Right atrium auricular region (tissue), 2 donors: ENCODE measurements around the gene C2. TPM values are rescaled to one million over a fixed set of nuclear protein-coding genes. Genes with fewer than 3 reads are reported as not detected.

ENCODE experiments used
- DNase-seq: peaks from one replicate; pipeline ENCODE4 v3.0.0-alpha.2; 2019; ENCODE audit warnings: low spot score
- H3K27ac ChIP-seq, 2 donors: fragments of 200-600 bp; sonication (generic); 1 replicate in 1 of 2; 2 replicates in 1 of 2; pipeline ENCODE4 v1.5.1; 2016 to 2019
- H3K27me3 ChIP-seq, 2 donors: fragments of 200-600 bp; sonication (generic); one replicate each; pipeline versions ENCODE4 v1.5.1 to v1.6.0; 2017 to 2019
- H3K36me3 ChIP-seq: fragments of 200-600 bp; sonication (generic); one replicate; pipeline ENCODE4 v1.5.1; 2016
- H3K4me1 ChIP-seq, 2 donors: fragments of 200-600 bp; sonication (generic); one replicate each; pipeline versions ENCODE4 v1.5.1 to v1.6.0; 2017 to 2019
- H3K4me3 ChIP-seq, 2 donors: fragments of 200-600 bp; sonication (generic); 1 replicate in 1 of 2; 2 replicates in 1 of 2; pipeline ENCODE4 v1.5.1; 2017 to 2019; ENCODE audit warnings: mild to moderate bottlenecking in 1 of 2, moderate library complexity in 1 of 2
- H3K9me3 ChIP-seq, 2 donors: fragments of 200-600 bp; sonication (generic); one replicate each; pipeline ENCODE4 v1.5.1; 2019
- total RNA-seq, 2 donors: library from RNA; depleted of rRNA; stranded (reverse); fragments of >200 nt; gene quantifications; one replicate each; pipeline ENCODE4 v1.1.0, GENCODE V29; 2016
- TF ChIP-seq, protein P1 (sequence below), 2 donors: fragments of 200-600 bp; sonication (generic); IDR thresholded peaks; one replicate each; pipeline ENCODE4 v1.5.1; 2019; ENCODE audit warnings: antibody characterized with exemption in 2 of 2

The C2 gene
- total RNA-seq, 2 donors from 2014 or later, result 3.5 to 19.9 TPM

DNA sequence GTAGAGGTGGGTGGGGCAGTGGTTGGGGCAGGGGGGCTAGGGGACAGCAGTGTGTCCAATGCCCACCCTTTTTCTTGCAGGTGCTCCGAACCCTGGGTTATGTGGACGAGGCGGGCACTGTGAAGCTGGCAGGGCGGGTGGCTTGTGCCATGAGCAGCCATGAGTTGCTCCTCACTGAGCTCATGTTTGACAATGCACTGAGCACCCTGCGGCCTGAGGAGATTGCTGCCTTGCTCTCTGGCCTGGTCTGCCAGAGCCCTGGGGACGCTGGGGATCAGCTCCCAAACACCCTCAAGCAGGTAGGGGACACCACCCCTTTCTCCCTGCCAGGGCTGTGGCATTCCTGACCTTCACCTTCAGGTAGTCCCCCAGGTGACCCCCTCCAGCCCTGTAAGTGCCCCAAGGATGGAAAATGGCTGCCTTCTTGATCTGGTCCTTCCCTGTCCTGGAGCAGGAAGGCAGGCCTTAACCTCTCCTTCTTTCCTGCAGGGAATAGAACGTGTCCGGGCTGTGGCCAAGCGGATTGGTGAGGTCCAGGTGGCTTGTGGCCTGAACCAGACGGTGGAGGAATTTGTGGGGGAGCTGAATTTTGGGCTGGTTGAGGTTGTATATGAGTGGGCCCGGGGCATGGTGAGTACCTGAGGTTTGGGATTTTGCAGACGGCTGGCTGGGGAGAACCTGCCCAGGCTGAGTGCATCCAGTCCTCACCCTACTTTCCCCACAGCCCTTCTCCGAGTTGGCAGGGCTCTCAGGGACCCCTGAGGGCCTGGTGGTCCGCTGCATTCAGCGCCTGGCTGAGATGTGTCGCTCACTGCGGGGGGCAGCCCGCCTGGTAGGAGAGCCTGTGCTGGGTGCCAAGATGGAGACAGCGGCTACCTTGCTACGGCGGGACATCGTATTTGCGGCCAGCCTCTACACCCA lies 41.5 kb downstream of the C2 start:
- Histone ChIP-seq H3K27me3 (no peaks in the 10 kb centered on the region), H3K27ac (no peak overlapping the region), H3K4me1 (peaks cover 0 to 34% of the 10 kb centered on the region in 2 donors), H3K9me3 (no peaks in the 10 kb centered on the region), H3K36me3 (peaks cover 57% of the 10 kb centered on the region), H3K4me3 (no peak overlapping the region)
- TF ChIP-seq, protein P1, sequence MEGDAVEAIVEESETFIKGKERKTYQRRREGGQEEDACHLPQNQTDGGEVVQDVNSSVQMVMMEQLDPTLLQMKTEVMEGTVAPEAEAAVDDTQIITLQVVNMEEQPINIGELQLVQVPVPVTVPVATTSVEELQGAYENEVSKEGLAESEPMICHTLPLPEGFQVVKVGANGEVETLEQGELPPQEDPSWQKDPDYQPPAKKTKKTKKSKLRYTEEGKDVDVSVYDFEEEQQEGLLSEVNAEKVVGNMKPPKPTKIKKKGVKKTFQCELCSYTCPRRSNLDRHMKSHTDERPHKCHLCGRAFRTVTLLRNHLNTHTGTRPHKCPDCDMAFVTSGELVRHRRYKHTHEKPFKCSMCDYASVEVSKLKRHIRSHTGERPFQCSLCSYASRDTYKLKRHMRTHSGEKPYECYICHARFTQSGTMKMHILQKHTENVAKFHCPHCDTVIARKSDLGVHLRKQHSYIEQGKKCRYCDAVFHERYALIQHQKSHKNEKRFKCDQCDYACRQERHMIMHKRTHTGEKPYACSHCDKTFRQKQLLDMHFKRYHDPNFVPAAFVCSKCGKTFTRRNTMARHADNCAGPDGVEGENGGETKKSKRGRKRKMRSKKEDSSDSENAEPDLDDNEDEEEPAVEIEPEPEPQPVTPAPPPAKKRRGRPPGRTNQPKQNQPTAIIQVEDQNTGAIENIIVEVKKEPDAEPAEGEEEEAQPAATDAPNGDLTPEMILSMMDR (IDR thresholded peaks at IDR 0.05), result no peak
- DNase-seq, result no peak

DNA sequence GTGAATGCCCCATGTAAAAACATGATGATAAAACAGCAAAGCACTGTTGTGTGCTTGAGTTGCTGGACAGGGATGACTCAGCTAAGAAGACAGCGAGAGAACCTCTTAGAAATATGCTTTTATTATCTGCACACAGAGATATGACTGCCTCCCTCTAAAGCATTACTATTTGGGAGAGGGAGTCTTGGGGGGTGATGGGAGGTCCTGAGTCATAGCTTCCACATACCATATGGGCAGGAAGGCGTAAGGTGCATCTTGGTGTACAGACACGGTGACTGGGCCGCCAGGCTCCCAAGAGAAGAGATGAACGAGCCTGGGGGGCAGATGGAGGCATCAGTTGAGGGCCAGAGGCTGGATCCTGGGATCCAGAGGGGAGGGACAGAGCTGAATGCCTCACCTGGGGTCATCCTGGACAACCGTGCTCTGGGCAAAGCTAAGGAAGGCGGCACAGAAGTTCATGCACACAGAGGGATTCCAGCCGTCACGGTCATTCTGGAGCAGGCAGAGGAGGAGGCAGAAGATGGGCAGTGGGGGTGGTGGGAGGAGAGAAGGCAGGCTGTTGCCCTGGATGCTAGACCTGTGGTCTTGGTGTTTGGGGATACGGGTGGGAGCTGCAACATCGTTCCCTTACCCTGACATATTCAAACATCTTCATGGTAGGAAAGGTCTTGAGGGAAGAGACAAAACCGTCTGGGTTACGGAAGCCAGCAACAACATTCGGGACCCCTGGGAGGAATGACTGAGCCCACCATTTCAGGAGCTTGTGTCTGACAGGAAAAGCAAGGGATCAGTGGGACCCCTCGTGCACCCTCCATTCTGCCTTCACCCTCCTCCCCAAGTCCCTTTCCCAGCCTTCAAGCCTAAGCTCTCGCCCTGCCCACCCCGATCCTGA lies 42.4 kb downstream of the C2 start:
- TF ChIP-seq, protein P1 (IDR thresholded peaks at IDR 0.05), result no peak
- peaks cover 0 to 34% of the 10 kb centered on the region in 2 donors for H3K4me1 ChIP-seq
- no peaks in the 10 kb centered on the region for H3K9me3 ChIP-seq
- no peak overlapping the region for H3K4me3 ChIP-seq
- H3K27me3 ChIP-seq, result no peaks in the 10 kb centered on the region
- H3K27ac ChIP-seq, result peak overlapping the region in 1 of 2 donors; percentile 98
- H3K36me3 ChIP-seq, result peaks cover 51% of the 10 kb centered on the region
- DNase-seq, result no peak

DNA sequence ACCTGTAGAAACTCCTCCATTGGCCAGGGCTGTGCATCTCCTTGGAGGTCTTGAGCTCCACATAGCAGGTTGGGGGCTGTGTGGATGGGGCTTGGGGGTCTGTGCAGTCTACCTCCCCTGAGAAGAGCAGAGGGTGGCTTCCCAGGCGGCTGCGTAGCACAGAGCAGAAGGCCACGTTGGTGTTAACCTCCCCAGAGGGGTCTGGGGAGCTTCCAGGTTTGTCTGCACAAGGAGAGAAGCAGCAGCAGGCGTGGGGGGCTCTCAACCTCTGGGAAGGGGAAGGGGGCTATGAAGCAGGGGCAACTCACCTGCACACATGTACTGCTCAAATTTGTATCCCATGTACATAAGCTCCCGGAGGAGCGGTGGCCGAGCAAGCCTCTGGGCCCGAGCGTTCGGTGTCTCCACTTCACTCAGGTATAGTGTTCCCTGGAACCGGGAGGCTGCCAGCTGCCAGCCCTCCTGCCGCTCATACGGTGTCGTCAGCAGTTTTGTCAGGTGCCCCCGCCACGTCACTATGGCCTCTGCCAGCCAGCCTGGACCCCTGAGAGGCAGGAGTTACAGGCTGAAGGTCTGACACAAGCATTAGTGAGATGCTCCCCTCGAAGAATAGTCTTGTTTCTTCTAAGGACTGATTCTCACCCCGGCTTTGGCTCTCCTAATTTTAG lies 43.2 kb downstream of the C2 start:
- Histone ChIP-seq H3K4me3 (peak overlapping the region; percentile 80 to 82), H3K4me1 (peaks cover 0 to 34% of the 10 kb centered on the region in 2 donors), H3K36me3 (peaks cover 48% of the 10 kb centered on the region), H3K27ac (peak overlapping the region; percentile 96 to 98), H3K27me3 (no peaks in the 10 kb centered on the region), H3K9me3 (no peaks in the 10 kb centered on the region)
- DNase-seq, result no peak
- TF ChIP-seq, protein P1 (IDR thresholded peaks at IDR 0.05), result no peak

DNA sequence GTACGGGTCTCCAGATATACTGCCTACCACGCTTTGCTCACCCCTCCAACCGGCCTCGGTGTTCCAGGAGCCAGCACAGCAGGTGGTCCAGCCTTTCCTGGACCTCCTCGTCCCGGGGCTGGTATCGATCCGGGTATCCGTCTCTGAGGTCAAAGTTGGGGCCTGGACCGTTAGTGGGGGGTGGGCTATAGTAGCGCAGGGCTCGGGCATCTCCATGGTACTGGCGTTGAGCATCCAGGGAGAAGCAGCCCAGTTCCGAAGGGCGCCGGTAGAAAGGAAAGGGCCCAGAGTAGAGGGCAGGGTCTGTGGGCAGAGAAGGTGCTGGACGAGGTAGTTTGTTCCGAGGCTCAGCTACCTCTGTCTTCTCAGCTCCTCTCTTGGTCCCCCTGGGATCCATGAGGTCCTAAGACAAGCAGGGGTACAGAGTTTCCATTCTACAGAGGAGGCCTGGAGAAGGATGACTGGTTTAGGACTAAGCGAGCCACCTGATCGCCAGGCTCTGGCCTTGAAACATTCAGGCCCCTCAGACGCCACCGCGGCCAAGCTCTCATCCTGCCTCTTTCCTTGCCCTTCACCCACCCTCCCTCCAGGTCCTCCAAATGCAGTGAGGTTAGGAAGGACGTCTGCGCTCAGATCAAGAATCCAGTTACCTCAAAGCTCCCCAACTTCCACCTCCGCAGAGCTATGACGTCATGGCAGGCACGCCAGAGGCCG lies 43.9 kb downstream of the C2 start:
- peak overlapping the region; percentile 96 to 98 for H3K27ac ChIP-seq
- peak overlapping the region; percentile 80 to 82 for H3K4me3 ChIP-seq
- DNase-seq, result no peak
- H3K36me3 ChIP-seq, result peaks cover 42% of the 10 kb centered on the region
- H3K27me3 ChIP-seq, result no peaks in the 10 kb centered on the region
- no peaks in the 10 kb centered on the region for H3K9me3 ChIP-seq
- TF ChIP-seq, protein P1 (IDR thresholded peaks at IDR 0.05), result no peak
- peaks cover 0 to 34% of the 10 kb centered on the region in 2 donors for H3K4me1 ChIP-seq
